D721Med (cell line): ENCODE results near the gene THAP6.

Experiments
- DNase-seq: peaks from one replicate; pipeline ENCODE4 v3.0.0; 2011; ENCODE audit warnings: low spot score; ENCODE audit not compliant: insufficient read length
- FAIRE-seq: peaks from 2 replicates; lab custom pipeline; 2011; peaks lifted over from hg19 to GRCh38; lab: Jason Lieb, UNC
- CTCF ChIP-seq: IDR thresholded peaks from 2 replicates; pipeline ENCODE4 v1.5.1; 2012; ENCODE audit warnings: mild to moderate bottlenecking, control low read depth; ENCODE audit not compliant: insufficient read depth; ENCODE audit errors: missing control alignments

THAP6 gene

DNA sequence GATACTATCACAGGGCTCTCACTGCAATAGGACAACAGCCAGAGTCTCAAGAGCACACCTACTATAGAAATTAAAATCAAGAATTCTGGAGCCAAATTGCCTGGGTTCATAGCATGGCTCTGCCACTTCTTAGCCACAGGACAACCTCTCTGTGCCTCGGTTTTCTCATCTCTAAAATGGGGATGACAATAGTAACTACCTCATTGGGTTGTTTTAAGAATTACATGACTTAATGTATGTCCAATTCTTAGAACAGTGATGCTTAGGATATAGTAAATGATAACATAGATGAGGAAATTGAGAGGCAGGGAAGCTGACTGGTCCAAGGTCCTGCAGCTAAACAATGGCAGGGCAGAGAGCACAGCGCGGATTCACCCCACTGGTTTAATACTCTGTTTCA lies 30.6 kb downstream of the THAP6 start:
- TF ChIP-seq CTCF: no peak
- no peak for FAIRE-seq

DNA sequence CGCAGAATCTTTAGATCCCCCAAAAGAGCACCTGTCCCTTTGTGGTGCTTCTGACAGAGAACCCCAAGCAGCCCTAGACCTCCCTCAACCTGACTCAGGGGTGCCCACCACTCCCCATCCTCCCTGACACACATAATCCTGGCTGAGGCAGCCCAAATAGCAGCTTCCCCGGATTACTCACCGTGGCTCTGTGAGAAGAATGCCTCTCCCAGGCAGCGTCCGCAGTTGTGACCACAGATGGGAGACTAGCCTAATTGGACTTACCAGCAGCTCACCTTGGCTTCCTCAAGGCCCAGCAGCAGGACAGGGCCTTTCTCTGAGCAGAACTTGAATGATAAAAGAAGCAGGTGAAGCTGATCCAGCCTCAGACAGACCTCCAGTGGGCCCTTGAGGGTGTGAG lies 31.3 kb downstream of the THAP6 start:
- DNase-seq (no peak), FAIRE-seq (no peak)
- no peak for TF ChIP-seq CTCF

More for the DNA sequence above, 30.6 kb downstream of the THAP6 start:
- DNase-seq: no peak

GRCh38 chr4:75547647-75548387 lies 33.5 kb downstream of the THAP6 start:
- DNase-seq (no peak), FAIRE-seq (no peak)
- no peak for TF ChIP-seq CTCF

- no peak for FAIRE-seq
- no peak for TF ChIP-seq CTCF
- no peak for DNase-seq
Measured at GRCh38 chr4:75549019-75549418, 34.7 kb downstream of the THAP6 start.

- DNase-seq (no peak), FAIRE-seq (no peak)
- TF ChIP-seq CTCF: no peak
Measured at GRCh38 chr4:75552452-75552851, 38.2 kb downstream of the THAP6 start.

GRCh38 chr4:75555294-75556164 lies 41.3 kb downstream of the THAP6 start, which contains the start of gene ODAPH:
TSS of gene ODAPH (plus strand) at chr4:75556066. CDS start at chr4:75556083, 17 bp downstream.
- DNase-seq: no peak
- no peak for FAIRE-seq
- no peak for TF ChIP-seq CTCF
